Activated naive CD8-positive, alpha-beta T cell (primary cell): ENCODE results near the gene CATSPER3.

ENCODE experiments used
- H3K27ac Mint-ChIP-seq: one replicate; pipeline ENCODE4 v1.8.0; 2021; ENCODE audit warnings: mixed read lengths
- H3K27me3 Mint-ChIP-seq: one replicate; pipeline ENCODE4 v1.8.0; 2021; ENCODE audit warnings: mixed read lengths
- H3K36me3 Mint-ChIP-seq: one replicate; pipeline ENCODE4 v1.8.0; 2021; ENCODE audit warnings: mixed read lengths
- H3K4me1 Mint-ChIP-seq: one replicate; pipeline ENCODE4 v1.8.0; 2021; ENCODE audit warnings: low read depth, mixed read lengths
- H3K4me3 Mint-ChIP-seq: one replicate; pipeline ENCODE4 v1.8.0; 2021; ENCODE audit warnings: mild to moderate bottlenecking, mixed read lengths
- H3K9me3 Mint-ChIP-seq: one replicate; pipeline ENCODE4 v1.8.0; 2021; ENCODE audit warnings: low read depth, mixed read lengths

Gene CATSPER3

DNA sequence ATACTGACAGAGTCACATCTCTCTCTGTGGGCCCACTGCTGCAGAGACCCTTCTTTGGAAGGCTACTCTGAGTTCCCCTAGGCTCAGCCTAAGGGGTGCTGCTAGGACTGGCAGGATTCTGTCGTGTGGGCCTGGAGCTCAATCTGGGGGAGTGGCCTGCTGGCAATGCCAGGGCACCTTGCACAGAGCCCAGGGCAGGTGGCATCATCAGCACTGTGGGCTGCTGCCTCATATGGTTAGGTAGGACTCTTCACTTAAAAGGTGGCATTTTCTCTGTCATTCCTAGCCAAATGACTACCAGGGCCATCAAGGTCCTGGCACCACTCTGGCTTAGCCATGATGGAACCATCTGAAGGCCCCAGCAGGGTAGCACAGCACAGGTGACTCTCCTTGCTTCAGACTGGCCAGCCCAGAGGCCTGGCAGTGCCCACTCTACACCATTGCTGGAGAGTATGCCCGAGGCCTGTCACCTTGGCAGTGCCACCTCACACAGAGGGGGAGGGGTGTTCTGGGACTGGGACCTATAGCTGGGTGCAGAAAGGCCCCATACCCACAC is 44.4 kb downstream of the CATSPER3 start:
- no peak overlapping the region for H3K27ac Mint-ChIP-seq
- no peaks in the 10 kb centered on the region for H3K9me3 Mint-ChIP-seq
- H3K27me3 Mint-ChIP-seq: no peaks in the 10 kb centered on the region
- no peaks in the 10 kb centered on the region for H3K4me1 Mint-ChIP-seq
- peaks cover 3% of the 10 kb centered on the region for H3K36me3 Mint-ChIP-seq
- H3K4me3 Mint-ChIP-seq: no peak overlapping the region

DNA sequence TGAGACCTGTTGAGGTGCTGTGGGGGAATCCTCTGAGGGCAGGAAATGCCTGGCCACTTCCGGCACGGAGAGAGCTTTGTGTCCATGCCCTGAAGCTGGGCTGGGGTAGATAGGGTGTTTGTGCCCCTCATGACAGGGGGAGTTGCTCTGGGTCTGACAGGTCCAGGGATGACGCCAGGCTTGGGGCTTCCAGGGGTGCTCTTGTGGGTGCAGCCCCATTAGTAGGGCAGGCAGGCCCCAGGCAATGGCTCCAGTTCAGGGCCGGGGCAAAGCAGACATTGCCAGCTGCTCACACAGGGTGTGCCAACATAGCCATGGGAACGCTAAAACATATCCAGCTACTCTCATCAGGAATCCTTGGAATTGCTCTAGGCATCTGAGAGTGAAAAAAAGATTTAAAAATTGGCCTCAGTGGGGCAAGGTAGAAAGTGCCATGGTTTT is 45.3 kb downstream of the CATSPER3 start:
- Mint-ChIP-seq H3K4me3 (no peak overlapping the region), H3K27ac (no peak overlapping the region), H3K9me3 (no peaks in the 10 kb centered on the region), H3K27me3 (no peaks in the 10 kb centered on the region), H3K4me1 (no peaks in the 10 kb centered on the region), H3K36me3 (peaks cover 2% of the 10 kb centered on the region)

DNA sequence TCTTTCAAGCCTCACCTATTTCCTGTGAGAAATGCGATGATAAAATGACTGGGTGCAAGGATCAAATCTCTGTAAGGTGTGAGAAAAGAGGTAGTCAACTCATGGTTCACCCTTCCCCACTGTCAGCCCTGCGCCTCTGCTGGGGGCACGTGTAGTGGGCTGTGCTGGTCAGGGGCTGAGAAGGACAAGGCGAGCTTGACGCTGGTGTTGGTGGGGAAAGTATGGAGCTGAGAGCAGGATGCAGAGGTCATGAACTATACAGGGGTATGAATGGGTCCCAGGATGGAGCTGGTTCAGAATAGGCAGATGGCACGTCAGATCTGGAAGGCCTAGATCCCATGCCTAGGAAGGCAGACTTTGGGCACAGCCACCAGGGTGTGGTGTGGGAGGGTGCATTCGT is 45.7 kb downstream of the CATSPER3 start:
- H3K27me3 Mint-ChIP-seq: no peaks in the 10 kb centered on the region
- H3K4me3 Mint-ChIP-seq: no peak overlapping the region
- H3K36me3 Mint-ChIP-seq: peaks cover 2% of the 10 kb centered on the region
- no peaks in the 10 kb centered on the region for H3K4me1 Mint-ChIP-seq
- no peak overlapping the region for H3K27ac Mint-ChIP-seq
- H3K9me3 Mint-ChIP-seq: no peaks in the 10 kb centered on the region

DNA sequence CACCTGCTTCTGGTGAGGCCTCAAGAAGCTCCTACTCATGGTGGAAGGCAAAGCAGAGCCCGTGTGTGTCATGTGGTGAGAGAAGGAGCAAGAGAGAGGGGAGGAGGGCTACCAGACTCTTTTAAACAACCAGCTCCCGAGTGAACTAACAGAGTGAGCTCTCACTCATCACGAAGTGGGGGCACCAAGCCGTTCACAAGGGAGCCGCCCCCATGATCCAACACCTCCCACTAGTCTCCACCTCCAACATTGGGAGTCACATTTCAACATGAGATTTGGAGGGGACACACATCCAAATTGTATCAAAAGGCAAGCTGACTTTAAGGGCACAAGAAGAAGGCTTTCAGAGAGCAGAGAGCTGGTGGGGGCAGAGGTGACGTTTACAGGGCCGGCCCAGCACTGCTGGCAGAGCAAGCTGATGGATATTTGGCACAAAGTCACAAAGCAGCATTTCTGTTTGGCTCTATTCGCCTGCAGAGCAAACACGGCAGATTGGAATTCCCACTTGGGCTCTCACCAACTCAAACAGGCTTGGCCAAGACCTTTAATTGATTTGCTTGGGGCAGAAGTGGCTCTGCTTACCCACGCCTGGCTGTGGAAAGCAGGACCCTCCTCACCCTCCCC is 46.4 kb downstream of the CATSPER3 start:
- no peaks in the 10 kb centered on the region for H3K27me3 Mint-ChIP-seq
- no peaks in the 10 kb centered on the region for H3K9me3 Mint-ChIP-seq
- no peak overlapping the region for H3K27ac Mint-ChIP-seq
- no peak overlapping the region for H3K4me3 Mint-ChIP-seq
- peaks cover 2% of the 10 kb centered on the region for H3K36me3 Mint-ChIP-seq
- H3K4me1 Mint-ChIP-seq: no peaks in the 10 kb centered on the region

DNA sequence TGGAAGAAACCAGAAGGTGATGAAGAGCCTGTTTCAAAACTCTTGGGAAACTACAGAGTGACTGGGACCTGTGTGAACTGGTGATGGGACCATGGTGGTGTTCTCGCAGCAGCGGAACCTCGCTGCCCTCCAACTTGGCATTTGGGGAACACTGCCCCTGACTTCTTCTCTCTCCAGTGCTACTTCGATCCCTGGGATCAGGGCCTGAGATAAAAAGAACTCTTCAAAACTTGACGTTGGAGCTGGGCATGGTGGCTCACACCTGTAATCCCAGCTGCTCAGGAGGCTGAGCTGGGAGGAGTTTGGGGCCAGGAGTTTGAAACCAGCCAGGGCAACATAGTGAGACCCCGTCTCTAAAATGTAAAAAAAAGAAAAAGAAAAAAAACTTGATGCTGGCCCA is 48.2 kb downstream of the CATSPER3 start:
- Mint-ChIP-seq H3K36me3 (peaks cover 2% of the 10 kb centered on the region), H3K9me3 (no peaks in the 10 kb centered on the region), H3K4me1 (no peaks in the 10 kb centered on the region), H3K27ac (no peak overlapping the region), H3K4me3 (no peak overlapping the region), H3K27me3 (no peaks in the 10 kb centered on the region)

DNA sequence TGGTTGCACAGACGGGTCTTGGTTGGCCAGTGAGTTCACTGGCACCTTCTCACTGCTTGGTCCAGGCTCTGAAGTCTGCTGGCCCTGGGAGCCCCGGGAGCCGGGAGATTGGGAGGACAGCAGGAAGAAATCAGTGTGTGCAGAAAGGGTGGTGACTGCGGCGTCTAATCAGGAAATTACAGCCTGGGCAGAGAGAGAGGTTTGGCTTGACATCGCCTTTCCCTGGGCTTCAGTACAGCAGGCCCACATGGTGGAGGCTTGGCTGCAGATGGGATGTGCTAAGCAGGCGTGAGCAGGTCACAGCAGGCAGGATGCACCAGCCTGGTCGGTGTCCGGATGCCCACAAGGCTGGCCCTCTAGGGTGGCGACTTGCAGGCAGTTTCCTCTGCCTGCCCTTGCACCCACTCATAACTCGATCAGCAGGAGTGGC is 49.2 kb downstream of the CATSPER3 start:
- Mint-ChIP-seq H3K4me1 (no peaks in the 10 kb centered on the region), H3K4me3 (no peak overlapping the region), H3K27ac (no peak overlapping the region), H3K9me3 (no peaks in the 10 kb centered on the region), H3K27me3 (no peaks in the 10 kb centered on the region), H3K36me3 (no peaks in the 10 kb centered on the region)

DNA sequence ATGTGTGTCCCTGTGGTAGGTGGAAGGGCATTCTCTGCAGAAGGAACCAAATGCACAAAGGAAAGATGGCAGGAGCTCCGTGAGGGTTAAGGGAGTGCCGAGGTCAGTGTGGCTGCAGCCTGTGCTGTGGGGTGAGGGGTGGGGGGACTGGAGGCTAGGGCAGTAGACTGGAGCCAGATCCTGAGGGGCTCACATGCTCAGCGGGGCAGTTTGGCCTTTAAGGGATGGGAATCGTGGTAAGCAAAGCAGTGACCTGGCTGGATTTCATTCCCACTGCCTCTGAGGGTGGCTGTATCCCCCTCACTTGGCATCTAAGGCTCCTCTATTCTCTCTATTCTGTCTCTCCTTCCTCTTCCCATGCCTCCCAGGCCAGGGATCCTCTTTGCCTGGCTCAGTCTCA is 50.8 kb downstream of the CATSPER3 start:
- Mint-ChIP-seq H3K27me3 (peaks cover 3% of the 10 kb centered on the region), H3K9me3 (no peaks in the 10 kb centered on the region), H3K4me3 (no peak overlapping the region), H3K36me3 (no peaks in the 10 kb centered on the region), H3K27ac (no peak overlapping the region), H3K4me1 (no peaks in the 10 kb centered on the region)

DNA sequence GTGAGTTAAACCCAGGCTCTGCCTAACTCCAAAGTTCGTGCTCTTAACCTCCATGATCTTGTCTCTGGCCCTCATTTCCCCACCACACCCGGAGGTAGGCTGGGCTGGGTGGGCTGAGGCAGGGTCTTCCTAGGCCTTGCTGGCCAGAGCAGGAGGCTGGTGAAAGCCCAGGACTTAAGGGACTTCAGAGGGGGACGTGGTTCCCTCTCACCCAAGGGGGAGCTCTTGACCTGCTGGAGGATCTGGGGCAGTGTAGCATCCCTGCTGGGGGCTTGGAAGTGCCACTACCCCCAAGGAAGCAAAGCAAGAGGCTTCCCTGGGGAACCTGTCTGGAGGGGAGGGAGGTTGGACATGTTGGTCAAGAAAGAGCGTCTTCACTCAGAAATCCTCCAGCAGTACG is 51.6 kb downstream of the CATSPER3 start:
- H3K27me3 Mint-ChIP-seq: peaks cover 3% of the 10 kb centered on the region
- no peaks in the 10 kb centered on the region for H3K4me1 Mint-ChIP-seq
- H3K36me3 Mint-ChIP-seq: no peaks in the 10 kb centered on the region
- H3K9me3 Mint-ChIP-seq: no peaks in the 10 kb centered on the region
- H3K27ac Mint-ChIP-seq: no peak overlapping the region
- H3K4me3 Mint-ChIP-seq: no peak overlapping the region

DNA sequence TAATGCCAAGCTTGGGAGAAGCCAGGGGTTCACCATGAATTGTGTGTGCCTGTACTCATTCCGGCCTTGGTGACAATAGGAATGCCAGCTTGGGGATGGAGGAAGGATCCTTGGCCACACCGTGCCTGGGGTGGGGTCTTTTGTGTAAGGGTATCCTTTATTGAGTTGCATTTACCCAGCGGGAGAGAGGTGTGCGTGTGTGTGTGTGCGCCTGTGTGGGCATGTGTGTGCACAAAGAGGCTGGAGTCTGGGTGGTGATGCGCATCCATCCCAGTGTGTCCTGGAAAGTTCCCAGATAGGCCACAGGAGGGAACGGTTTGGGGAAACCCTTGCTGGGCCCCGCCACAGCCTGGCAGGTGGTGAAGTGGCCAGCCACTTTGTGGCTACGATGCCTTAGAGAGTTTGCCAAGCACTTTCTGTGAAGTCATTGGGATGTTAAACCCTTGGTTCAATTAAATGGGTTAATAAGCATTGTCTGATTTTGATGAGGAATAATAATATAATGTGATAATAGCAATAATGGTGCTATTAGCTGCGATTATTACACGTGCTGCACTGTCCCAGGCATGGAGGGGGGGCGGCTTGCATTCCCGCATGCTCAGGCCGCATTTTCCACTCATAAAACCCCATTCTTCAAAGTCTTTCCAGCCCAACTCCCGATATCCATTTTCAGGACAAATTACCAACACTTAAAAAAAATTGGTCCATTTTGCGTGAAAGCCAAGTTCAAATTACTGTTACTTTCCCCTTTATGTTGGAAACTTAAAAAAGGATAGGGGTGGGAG is 52.6 kb downstream of the CATSPER3 start:
- Mint-ChIP-seq H3K4me1 (no peaks in the 10 kb centered on the region), H3K36me3 (no peaks in the 10 kb centered on the region), H3K4me3 (no peak overlapping the region), H3K27me3 (peaks cover 3% of the 10 kb centered on the region), H3K27ac (no peak overlapping the region), H3K9me3 (no peaks in the 10 kb centered on the region)

DNA sequence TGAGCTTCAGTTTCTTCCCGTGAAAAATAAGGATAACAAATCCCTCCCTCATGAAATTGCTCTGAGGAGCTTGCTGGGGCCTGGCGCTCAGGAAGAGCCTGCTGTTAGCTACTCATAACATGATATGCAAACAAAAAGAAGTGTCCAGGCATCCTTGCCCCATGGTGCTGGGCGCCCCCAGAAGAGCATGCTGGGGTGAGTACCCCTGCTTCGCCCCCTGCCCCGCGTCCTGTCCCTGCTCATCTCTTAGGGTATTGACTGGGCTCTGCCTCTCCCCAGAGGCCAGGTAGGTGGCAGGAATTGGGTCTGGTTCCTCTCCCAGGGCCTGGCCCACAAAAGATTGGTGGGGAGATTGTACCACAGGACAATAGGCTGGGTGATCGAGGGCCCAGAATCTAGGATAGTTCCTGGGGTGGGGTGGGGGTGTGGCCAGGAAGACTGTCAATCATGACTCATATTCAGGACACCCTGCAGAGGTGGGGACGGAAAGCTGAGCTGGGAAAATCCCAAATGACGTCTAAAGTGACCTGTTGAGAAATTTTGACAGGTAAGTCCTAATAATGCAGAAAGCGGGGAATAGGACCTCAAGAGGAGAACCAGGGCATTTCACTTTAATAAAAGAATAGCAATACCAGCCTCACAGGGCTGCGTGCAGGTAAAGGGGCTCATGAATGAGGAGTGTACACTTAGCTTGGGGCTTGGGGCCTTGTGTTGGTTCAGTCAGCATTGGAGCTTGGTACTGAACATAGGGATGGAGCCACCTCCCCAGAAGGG is 57.4 kb downstream of the CATSPER3 start:
- Mint-ChIP-seq H3K36me3 (peaks cover 4% of the 10 kb centered on the region), H3K27ac (no peak overlapping the region), H3K4me3 (no peak overlapping the region), H3K4me1 (peaks cover 8% of the 10 kb centered on the region), H3K9me3 (peaks cover 3% of the 10 kb centered on the region), H3K27me3 (peaks cover 21% of the 10 kb centered on the region)

DNA sequence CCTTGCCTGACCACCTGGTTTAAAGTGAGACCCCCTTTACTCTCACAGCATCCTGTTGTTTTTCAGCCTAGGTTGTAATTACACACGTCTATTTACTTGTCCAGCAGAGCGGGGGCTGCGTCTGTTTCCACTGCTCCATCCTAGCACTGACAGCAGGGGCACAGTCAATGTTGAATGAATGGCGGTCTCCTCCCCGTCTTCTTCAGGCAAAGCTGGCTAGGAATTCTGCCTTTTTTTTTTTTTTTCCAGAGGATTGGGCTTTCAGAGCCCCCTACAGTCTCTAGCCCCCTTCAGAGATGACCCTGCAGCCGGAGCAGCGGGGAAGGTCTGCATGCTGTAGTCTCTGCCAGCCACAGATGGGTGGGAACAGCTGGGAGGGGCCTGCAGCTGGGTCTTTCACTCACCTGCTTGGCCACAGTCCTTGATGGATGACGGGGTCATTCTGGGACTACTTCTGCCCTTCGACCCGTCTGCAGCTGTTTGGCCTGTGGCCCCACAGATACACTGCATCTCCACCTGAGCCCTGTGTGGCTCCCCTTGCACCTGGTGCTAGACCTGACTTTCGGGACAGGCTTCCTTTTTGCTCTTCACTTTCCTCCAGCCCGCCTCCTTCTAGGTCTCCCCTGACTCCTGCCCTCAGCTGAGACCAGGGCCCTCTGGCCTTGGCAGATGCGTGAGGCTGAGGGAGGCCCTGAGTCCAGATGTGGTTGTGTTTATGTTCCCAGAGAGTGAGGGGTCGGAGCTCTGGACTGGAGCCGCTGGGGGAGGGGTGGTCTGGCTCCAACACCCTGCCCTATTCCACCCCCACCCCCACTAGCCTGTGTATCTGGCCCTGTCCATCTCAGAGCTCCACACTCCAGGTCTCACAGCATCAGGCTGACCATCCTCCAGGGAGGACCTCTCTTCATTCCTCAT is 58.3 kb downstream of the CATSPER3 start:
- H3K27me3 Mint-ChIP-seq: peaks cover 24% of the 10 kb centered on the region
- no peak overlapping the region for H3K27ac Mint-ChIP-seq
- no peak overlapping the region for H3K4me3 Mint-ChIP-seq
- peaks cover 3% of the 10 kb centered on the region for H3K9me3 Mint-ChIP-seq
- peaks cover 4% of the 10 kb centered on the region for H3K36me3 Mint-ChIP-seq
- peaks cover 14% of the 10 kb centered on the region for H3K4me1 Mint-ChIP-seq

DNA sequence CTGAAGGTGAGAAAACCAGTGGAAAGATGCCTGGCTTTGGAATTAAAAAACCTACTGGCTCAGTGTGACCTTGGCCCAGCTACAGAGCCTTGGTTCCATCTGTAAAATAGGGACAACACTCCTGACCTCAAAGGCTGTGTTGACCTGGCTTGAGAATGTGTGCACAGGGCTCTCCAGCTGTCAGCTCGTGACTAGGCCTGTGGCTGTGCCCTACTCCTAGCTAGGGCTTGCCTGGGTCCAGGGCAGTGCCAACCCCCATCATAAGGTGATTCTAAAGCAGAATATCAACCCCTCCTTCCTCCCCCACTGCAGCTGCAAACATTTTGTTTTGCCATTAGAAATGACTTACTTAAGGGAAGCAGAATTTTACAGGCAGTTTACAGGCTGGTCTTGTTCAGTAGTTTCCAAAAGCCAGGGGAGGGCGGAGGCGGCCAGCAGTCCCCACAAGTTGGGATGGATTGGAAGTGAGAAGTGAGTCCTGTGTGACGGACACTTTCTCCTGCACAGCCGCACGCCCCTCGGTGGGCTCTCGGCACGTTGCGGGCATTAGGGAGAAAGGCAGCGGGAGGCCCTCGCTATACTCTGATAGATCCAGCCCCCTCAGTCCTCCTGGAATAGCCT is 59.0 kb downstream of the CATSPER3 start:
- Mint-ChIP-seq H3K4me3 (no peak overlapping the region), H3K4me1 (peaks cover 18% of the 10 kb centered on the region), H3K27ac (no peak overlapping the region), H3K9me3 (peaks cover 3% of the 10 kb centered on the region), H3K27me3 (peaks cover 25% of the 10 kb centered on the region), H3K36me3 (peaks cover 4% of the 10 kb centered on the region)

DNA sequence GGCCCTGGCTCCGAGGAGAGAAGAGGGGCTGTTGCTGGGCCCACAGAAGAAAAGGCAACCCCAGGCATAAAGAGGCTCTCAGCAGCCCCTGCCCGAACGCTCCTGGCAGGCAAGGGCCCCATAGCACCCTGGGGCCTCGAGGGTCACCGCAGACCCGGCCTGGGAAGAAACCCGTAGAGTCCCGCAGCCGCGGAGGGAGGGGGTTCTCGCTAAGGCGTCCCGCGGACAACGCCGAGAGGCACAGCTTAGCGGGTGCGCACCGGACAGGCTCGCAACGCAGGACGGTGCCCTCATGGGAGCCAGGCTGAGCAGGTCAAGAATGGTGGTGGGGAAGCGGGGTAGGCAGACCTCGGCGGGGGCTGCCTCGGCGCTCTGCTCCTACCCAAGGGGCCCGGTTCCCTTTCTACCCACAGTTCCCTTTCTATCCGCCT is 59.6 kb downstream of the CATSPER3 start:
- no peak overlapping the region for H3K27ac Mint-ChIP-seq

More for the DNA sequence above, 59.6 kb downstream of the CATSPER3 start:
- Mint-ChIP-seq H3K4me3 (no peak overlapping the region), H3K4me1 (peaks cover 23% of the 10 kb centered on the region), H3K27me3 (peaks cover 29% of the 10 kb centered on the region), H3K9me3 (peaks cover 3% of the 10 kb centered on the region), H3K36me3 (peaks cover 4% of the 10 kb centered on the region)
